Neural cell (in vitro differentiated cells): Measurements from ENCODE around the gene MRPL52.
A peak's percentile ranks its signal among the peaks of the same experiment; 100 is the strongest.

Experiments used
- EP300 ChIP-seq: fragments of 450-650 bp; conservative IDR thresholded peaks from 2 replicates; pipeline ENCODE4 v1.6.1; 2014; ENCODE audit warnings: antibody characterized with exemption, mild to moderate bottlenecking, moderate library complexity; ENCODE audit not compliant: poor library complexity, severe bottlenecking
- EZH2 ChIP-seq: fragments of 200-600, 300-800 bp; shearing (Covaris generic), sonication (generic); IDR thresholded peaks from 2 replicates; pipeline ENCODE4 v1.6.1; 2014; ENCODE audit warnings: antibody characterized with exemption, low read length, borderline replicate concordance, mild to moderate bottlenecking; ENCODE audit not compliant: insufficient read depth, poor library complexity, severe bottlenecking
- MXI1 ChIP-seq: fragments of 450-650 bp; conservative IDR thresholded peaks from 2 replicates; pipeline ENCODE4 v1.6.1; 2014; ENCODE audit warnings: antibody characterized with exemption, mild to moderate bottlenecking; ENCODE audit not compliant: poor library complexity, severe bottlenecking
- POLR2AphosphoS5 ChIP-seq: IDR thresholded peaks from 2 replicates; pipeline ENCODE4 v1.6.1; 2012
- RAD21 ChIP-seq: fragments of 450-650 bp; conservative IDR thresholded peaks from 2 replicates; pipeline ENCODE4 v1.6.1; 2014; ENCODE audit warnings: antibody characterized with exemption, mild to moderate bottlenecking, moderate library complexity
- SMC3 ChIP-seq: fragments of 450-650 bp; conservative IDR thresholded peaks from 2 replicates; pipeline ENCODE4 v1.6.1; 2014; ENCODE audit warnings: antibody characterized with exemption, mild to moderate bottlenecking, moderate library complexity; ENCODE audit not compliant: poor library complexity
- TAF1 ChIP-seq: IDR thresholded peaks from 2 replicates; pipeline ENCODE4 v1.6.1; 2012; ENCODE audit warnings: low read depth
- TF ChIP-seq, protein P1 (sequence below): fragments of 450-650 bp; IDR thresholded peaks from 2 replicates; pipeline ENCODE4 v1.5.1; 2014; ENCODE audit warnings: antibody characterized with exemption, mild to moderate bottlenecking, moderate library complexity; ENCODE audit not compliant: poor library complexity, severe bottlenecking

- TF ChIP-seq, protein P1, sequence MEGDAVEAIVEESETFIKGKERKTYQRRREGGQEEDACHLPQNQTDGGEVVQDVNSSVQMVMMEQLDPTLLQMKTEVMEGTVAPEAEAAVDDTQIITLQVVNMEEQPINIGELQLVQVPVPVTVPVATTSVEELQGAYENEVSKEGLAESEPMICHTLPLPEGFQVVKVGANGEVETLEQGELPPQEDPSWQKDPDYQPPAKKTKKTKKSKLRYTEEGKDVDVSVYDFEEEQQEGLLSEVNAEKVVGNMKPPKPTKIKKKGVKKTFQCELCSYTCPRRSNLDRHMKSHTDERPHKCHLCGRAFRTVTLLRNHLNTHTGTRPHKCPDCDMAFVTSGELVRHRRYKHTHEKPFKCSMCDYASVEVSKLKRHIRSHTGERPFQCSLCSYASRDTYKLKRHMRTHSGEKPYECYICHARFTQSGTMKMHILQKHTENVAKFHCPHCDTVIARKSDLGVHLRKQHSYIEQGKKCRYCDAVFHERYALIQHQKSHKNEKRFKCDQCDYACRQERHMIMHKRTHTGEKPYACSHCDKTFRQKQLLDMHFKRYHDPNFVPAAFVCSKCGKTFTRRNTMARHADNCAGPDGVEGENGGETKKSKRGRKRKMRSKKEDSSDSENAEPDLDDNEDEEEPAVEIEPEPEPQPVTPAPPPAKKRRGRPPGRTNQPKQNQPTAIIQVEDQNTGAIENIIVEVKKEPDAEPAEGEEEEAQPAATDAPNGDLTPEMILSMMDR, result no peak
- TF ChIP-seq POLR2AphosphoS5 (peak; percentile 64), SMC3 (peak; percentile 49), EZH2 (no peak), RAD21 (no peak), MXI1 (peak; percentile 93), EP300 (peak; percentile 17), TAF1 (no peak)
Measured at GRCh38 chr14:22829661-22830442, at the start of gene MRPL52.
